Vagina (tissue), 2 donors: ENCODE data around the gene PEX11A. TPM values are rescaled to one million over a fixed set of nuclear protein-coding genes. Genes with fewer than 3 reads are reported as not detected.
A peak's percentile ranks its signal among the peaks of the same experiment; 100 is the strongest.

Experiments used
- DNase-seq, 2 donors: peaks; one replicate each; pipeline ENCODE4 v3.0.0-alpha.2; 2017; ENCODE audit errors: extremely low spot score in 2 of 2
- H3K27ac ChIP-seq: fragments of 200-600 bp; sonication (generic); one replicate; pipeline ENCODE4 v1.5.1; 2019
- H3K27me3 ChIP-seq: fragments of 200-600 bp; sonication (generic); one replicate; pipeline ENCODE4 v1.5.1; 2019
- H3K36me3 ChIP-seq, 2 donors: fragments of 200-600 bp; sonication (generic); one replicate each; pipeline ENCODE4 v1.5.1; 2017 to 2019
- H3K4me1 ChIP-seq: fragments of 200-600 bp; sonication (generic); one replicate; pipeline ENCODE4 v1.5.1; 2019
- H3K4me3 ChIP-seq, 2 donors: fragments of 200-600 bp; sonication (generic); 1 replicate in 1 of 2; 2 replicates in 1 of 2; pipeline ENCODE4 v1.5.1; 2016 to 2019
- H3K9me3 ChIP-seq: fragments of 200-600 bp; sonication (generic); one replicate; pipeline ENCODE4 v1.5.1; 2019
- POLR2A ChIP-seq, 2 donors: fragments of 450-650 bp; IDR thresholded peaks; one replicate each; pipeline ENCODE4 v1.6.1; 2017; ENCODE audit warnings: antibody characterized with exemption in 2 of 2, mild to moderate bottlenecking in 2 of 2, moderate library complexity in 2 of 2
- POLR2AphosphoS5 ChIP-seq, 2 donors: sonication (generic); formaldehyde crosslinking; IDR thresholded peaks; one replicate each; pipeline ENCODE4 v1.9.0; 2017; ENCODE audit warnings: antibody characterized with exemption in 2 of 2, mild to moderate bottlenecking in 2 of 2, low read depth in 1 of 2; ENCODE audit not compliant: insufficient read depth in 1 of 2
- intact Hi-C: fragments of 100-400 bp; cut with DNase I; formaldehyde crosslinking; loops from one replicate; pipeline ENCODE4 v1.15.1; 2023
- total RNA-seq: library from RNA; depleted of rRNA; stranded (reverse); fragments of >200 nt; gene quantifications from one replicate; pipeline ENCODE4 v1.2.3, GENCODE V29; 2016
- TF ChIP-seq, protein P1 (sequence below), 3 experiments: fragments of 450-650 bp in 2 of 3; fragments of 200-600 bp in 1 of 3; sonication (generic) in 1 of 3; IDR thresholded peaks; one replicate each; pipeline ENCODE4 v1.5.1; 2017 to 2019; ENCODE audit warnings: antibody characterized with exemption in 3 of 3, mild to moderate bottlenecking in 2 of 3, moderate library complexity in 2 of 3

Gene PEX11A
- total RNA-seq, 1 donor from 2014 or later, result 4.7 TPM

DNA sequence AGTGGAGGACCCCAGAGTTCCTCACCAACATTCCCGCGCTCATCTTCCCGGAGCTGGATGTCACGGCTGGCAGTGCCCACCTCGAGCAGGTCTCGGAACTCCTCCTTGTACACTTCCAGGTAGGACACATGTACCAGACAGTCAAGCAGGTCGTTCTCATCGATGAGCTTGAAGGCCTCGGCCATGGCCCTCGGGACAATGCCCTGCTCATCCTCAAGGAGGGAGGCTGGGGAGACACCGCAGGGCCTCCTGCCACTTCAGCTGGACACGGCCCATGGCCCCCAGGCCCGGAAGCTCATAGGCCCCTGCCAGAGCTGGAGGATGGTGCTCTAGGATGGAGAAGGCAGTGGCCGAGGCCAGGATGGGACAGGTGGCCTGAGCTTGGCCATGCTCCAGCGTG is 40.8 kb downstream of the PEX11A start:
- intact Hi-C loops, result no loop called here

GRCh38 chr15:89649013-89649625 is 41.4 kb downstream of the PEX11A start:
- Histone ChIP-seq H3K27me3 (no peaks in the 10 kb centered on the region), H3K36me3 (peaks cover 0 to 3% of the 10 kb centered on the region in 2 donors), H3K4me3 (no peak overlapping the region), H3K9me3 (no peaks in the 10 kb centered on the region), H3K4me1 (peaks cover under 1% of the 10 kb centered on the region), H3K27ac (no peak overlapping the region)
- no peak for DNase-seq
- intact Hi-C loops, result no loop called here
- TF ChIP-seq POLR2A (IDR thresholded peaks at IDR 0.05), result no peak
- TF ChIP-seq, protein P1, sequence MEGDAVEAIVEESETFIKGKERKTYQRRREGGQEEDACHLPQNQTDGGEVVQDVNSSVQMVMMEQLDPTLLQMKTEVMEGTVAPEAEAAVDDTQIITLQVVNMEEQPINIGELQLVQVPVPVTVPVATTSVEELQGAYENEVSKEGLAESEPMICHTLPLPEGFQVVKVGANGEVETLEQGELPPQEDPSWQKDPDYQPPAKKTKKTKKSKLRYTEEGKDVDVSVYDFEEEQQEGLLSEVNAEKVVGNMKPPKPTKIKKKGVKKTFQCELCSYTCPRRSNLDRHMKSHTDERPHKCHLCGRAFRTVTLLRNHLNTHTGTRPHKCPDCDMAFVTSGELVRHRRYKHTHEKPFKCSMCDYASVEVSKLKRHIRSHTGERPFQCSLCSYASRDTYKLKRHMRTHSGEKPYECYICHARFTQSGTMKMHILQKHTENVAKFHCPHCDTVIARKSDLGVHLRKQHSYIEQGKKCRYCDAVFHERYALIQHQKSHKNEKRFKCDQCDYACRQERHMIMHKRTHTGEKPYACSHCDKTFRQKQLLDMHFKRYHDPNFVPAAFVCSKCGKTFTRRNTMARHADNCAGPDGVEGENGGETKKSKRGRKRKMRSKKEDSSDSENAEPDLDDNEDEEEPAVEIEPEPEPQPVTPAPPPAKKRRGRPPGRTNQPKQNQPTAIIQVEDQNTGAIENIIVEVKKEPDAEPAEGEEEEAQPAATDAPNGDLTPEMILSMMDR (IDR thresholded peaks at IDR 0.05), result no peak

More for the DNA sequence above, 40.8 kb downstream of the PEX11A start:
- Histone ChIP-seq H3K9me3 (no peaks in the 10 kb centered on the region), H3K4me1 (peaks cover 7% of the 10 kb centered on the region), H3K27me3 (no peaks in the 10 kb centered on the region), H3K36me3 (peaks cover 0 to 3% of the 10 kb centered on the region in 2 donors), H3K27ac (no peak overlapping the region), H3K4me3 (no peak overlapping the region)
- TF ChIP-seq, protein P1 (IDR thresholded peaks at IDR 0.05), result no peak
- TF ChIP-seq POLR2A (IDR thresholded peaks at IDR 0.05) (no peak), POLR2AphosphoS5 (IDR thresholded peaks at IDR 0.05; ENCODE audit: insufficient read depth in 1 of 2, low read depth in 1 of 2) (no peak)
- DNase-seq, result no peak

DNA sequence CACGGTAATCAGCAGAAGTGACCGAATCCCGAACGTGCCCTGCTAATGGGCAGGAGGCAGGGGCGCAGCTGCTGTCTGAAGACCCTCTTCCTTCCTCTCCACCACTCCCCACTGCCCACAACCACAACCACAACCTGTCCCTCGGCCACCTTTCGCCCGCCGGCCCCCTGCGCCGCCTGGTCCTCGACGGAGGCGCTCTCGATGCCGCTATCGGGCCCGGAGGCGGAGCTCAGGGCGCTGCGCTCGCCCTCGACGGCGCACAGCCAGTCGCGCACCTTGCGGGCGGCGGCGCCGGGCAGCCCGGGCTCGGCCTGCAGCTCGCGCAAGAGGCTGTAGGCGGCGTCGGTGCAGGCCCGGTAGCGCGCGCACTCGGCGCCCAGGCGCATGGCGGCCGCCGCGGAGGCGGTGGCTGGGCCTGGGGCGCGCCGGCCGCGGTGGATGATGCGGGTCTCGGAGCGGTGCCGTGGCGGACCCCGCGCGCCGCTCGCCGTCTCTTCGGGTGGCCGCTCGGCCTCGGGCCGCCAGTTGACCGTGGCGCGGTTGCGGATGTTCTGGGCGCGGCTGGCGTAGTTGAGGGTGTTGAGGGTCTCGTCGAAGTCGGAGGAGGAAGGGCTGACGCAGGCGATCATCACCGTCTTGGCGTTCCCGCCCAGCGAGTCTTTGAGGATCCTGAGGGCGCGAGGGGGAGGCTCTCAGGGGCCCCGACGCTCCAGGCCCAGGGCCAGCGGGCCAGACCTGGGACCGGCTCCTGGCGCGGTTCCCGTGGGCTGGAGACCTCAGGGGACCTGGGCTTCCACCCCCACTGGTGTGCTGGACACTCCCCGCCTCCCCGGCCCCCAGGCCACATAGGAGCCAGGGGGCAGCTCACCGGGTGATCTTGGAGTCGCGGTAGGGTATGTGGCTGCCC is 42.2 kb downstream of the PEX11A start:
- intact Hi-C loops, result no loop called here
- no peak for TF ChIP-seq POLR2A (IDR thresholded peaks at IDR 0.05)
- TF ChIP-seq, protein P1 (IDR thresholded peaks at IDR 0.05), result no peak
- no peak for TF ChIP-seq POLR2AphosphoS5 (IDR thresholded peaks at IDR 0.05; ENCODE audit: insufficient read depth in 1 of 2, low read depth in 1 of 2)
- H3K36me3 ChIP-seq, result peaks cover 0 to 3% of the 10 kb centered on the region in 2 donors
- H3K27me3 ChIP-seq, result no peaks in the 10 kb centered on the region
- no peak overlapping the region for H3K27ac ChIP-seq
- H3K4me1 ChIP-seq, result no peaks in the 10 kb centered on the region
- H3K4me3 ChIP-seq, result no peak overlapping the region
- H3K9me3 ChIP-seq, result no peaks in the 10 kb centered on the region
- no peak for DNase-seq

- intact Hi-C loops, result no loop called here
- Histone ChIP-seq H3K36me3 (peaks cover 0 to 4% of the 10 kb centered on the region in 2 donors), H3K9me3 (no peaks in the 10 kb centered on the region), H3K4me1 (no peaks in the 10 kb centered on the region), H3K27ac (no peak overlapping the region), H3K27me3 (no peaks in the 10 kb centered on the region), H3K4me3 (no peak overlapping the region)
- TF ChIP-seq, protein P1 (IDR thresholded peaks at IDR 0.05), result peak in 2 of 3 experiments; percentile 59 to 79
- no peak for TF ChIP-seq POLR2A (IDR thresholded peaks at IDR 0.05)
- no peak for TF ChIP-seq POLR2AphosphoS5 (IDR thresholded peaks at IDR 0.05; ENCODE audit: insufficient read depth in 1 of 2, low read depth in 1 of 2)
- DNase-seq, result no peak
These were observed 43.2 kb downstream of the PEX11A start for GRCh38 chr15:89647191-89647851.
